AG04450 (cell line): ENCODE results near the gene TBPL2. TPM values are rescaled to one million over a fixed set of nuclear protein-coding genes. Genes with fewer than 3 reads are reported as not detected.
"Not testable (repeated sequence)": the region's sequence is repeated elsewhere in the genome, so short reads cannot be mapped to it uniquely, and the experiment has no call there.

Experiments
- CTCF ChIA-PET: fragments of 300-600, 350-600 bp; formaldehyde crosslinking; extraction: SDS; loops from one replicate; lab custom pipeline; 2022; ENCODE audit warnings: antibody characterized with exemption, inconsistent platforms; lab: Charles Lee
- POLR2A ChIA-PET: fragments of 350-600 bp; formaldehyde crosslinking; extraction: SDS; loops from one replicate; lab custom pipeline; 2021; ENCODE audit warnings: antibody characterized with exemption, inconsistent platforms; lab: Yijun Ruan, JAX
- DNase-seq: peaks from one replicate; pipeline ENCODE4 v3.0.0-alpha.2; 2011; ENCODE audit warnings: low read depth, low spot score
- H3K27ac ChIP-seq: one replicate; pipeline ENCODE4 v1.5.1; 2012; ENCODE audit warnings: low read depth, low read length, control low read depth
- H3K27me3 ChIP-seq: one replicate; pipeline ENCODE4 v1.6.0; 2012; ENCODE audit warnings: low read length; ENCODE audit not compliant: control insufficient read depth, insufficient read depth
- H3K4me3 ChIP-seq: 2 replicates; pipeline ENCODE4 v1.5.1; 2011; ENCODE audit warnings: mild to moderate bottlenecking, low read depth, low read length, control low read depth
- H3K9me3 ChIP-seq: 2 replicates; pipeline ENCODE4 v1.5.1; 2012; ENCODE audit warnings: low read length; ENCODE audit not compliant: control insufficient read depth, insufficient read depth
- polyA plus RNA-seq: library from polyadenylated mRNA; depleted of rRNA; stranded (reverse); fragments of >200 nt; gene quantifications from 2 replicates; pipeline ENCODE4 v1.2.3, GENCODE V29; 2011
- TF ChIP-seq, protein P1 (sequence below): IDR thresholded peaks from 2 replicates; pipeline ENCODE4 v1.5.1; 2011; ENCODE audit warnings: low read depth, low read length, control low read depth, inconsistent platforms

TBPL2 gene
- polyA plus RNA-seq, 1 experiment, result not detected

GRCh38 chr14:55473786-55474185 lies 33.4 kb upstream of the TBPL2 start:
- ChIA-PET POLR2A (no interaction called here), CTCF (interaction anchor here (1.0 kb wide), 1 partner anchor 1001 kb away, joined by 3 read pairs; no protein-coding TSS in a partner anchor)
- peaks cover 3% of the 10 kb centered on the region for H3K27me3 ChIP-seq

GRCh38 chr14:55470025-55470424 lies 29.6 kb upstream of the TBPL2 start:
- ChIA-PET POLR2A (no interaction called here), CTCF (no interaction called here)
- Histone ChIP-seq H3K9me3 (peaks cover 8% of the 10 kb centered on the region), H3K4me3 (no peak overlapping the region), H3K27ac (no peak overlapping the region), H3K27me3 (peaks cover 27% of the 10 kb centered on the region)
- no peak for DNase-seq
- TF ChIP-seq, protein P1, sequence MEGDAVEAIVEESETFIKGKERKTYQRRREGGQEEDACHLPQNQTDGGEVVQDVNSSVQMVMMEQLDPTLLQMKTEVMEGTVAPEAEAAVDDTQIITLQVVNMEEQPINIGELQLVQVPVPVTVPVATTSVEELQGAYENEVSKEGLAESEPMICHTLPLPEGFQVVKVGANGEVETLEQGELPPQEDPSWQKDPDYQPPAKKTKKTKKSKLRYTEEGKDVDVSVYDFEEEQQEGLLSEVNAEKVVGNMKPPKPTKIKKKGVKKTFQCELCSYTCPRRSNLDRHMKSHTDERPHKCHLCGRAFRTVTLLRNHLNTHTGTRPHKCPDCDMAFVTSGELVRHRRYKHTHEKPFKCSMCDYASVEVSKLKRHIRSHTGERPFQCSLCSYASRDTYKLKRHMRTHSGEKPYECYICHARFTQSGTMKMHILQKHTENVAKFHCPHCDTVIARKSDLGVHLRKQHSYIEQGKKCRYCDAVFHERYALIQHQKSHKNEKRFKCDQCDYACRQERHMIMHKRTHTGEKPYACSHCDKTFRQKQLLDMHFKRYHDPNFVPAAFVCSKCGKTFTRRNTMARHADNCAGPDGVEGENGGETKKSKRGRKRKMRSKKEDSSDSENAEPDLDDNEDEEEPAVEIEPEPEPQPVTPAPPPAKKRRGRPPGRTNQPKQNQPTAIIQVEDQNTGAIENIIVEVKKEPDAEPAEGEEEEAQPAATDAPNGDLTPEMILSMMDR, result no peak

More at GRCh38 chr14:55473786-55474185, 33.4 kb upstream of the TBPL2 start:
- no peak for DNase-seq
- TF ChIP-seq, protein P1, result no peak
- Histone ChIP-seq H3K27ac (no peak overlapping the region), H3K9me3 (no peaks in the 10 kb centered on the region), H3K4me3 (no peak overlapping the region)

DNA sequence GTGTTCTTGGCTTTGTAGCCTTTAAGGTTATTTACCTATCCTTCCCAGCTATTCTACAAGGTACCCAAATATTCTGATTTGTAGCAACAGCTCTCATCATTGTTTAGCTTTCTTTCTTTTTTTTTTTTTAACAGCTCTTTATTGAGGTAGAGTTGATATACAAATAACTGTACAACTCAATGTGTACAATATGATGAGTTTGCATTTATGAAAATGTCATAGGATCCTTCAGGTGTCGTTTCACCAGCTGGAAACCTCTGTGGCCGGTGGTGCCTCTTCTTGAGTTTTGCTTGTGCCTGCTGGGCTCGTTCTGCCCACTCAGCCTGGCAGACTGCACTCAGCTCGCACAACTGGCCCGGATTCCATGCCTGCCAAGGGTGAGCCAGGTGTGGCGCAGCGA lies 26.9 kb upstream of the TBPL2 start:
- Histone ChIP-seq H3K27me3 (peaks cover 27% of the 10 kb centered on the region), H3K4me3 (no peak overlapping the region), H3K27ac (no peak overlapping the region), H3K9me3 (peaks cover 8% of the 10 kb centered on the region)
- DNase-seq, result no peak
- TF ChIP-seq, protein P1, result no peak
- ChIA-PET CTCF (interaction anchor here (1.1 kb wide), 1 partner anchor 21 kb away, joined by 3 read pairs; no protein-coding TSS in a partner anchor), POLR2A (no interaction called here)

- TF ChIP-seq, protein P1, result no peak
- Histone ChIP-seq H3K27me3 (no peaks in the 10 kb centered on the region), H3K4me3 (no peak overlapping the region), H3K9me3 (no peaks in the 10 kb centered on the region), H3K27ac (no peak overlapping the region)
- no peak for DNase-seq
- POLR2A ChIA-PET, result no interaction called here
- CTCF ChIA-PET, result interaction anchor here (1.3 to 3.0 kb wide), 2 partner anchors 12 to 1032 kb away, joined by 4 to 22 read pairs; no protein-coding TSS in a partner anchor
Observed at GRCh38 chr14:55458800-55459515, 18.5 kb upstream of the TBPL2 start.

- no peak overlapping the region for H3K27ac ChIP-seq
- TF ChIP-seq, protein P1, result no peak
- CTCF ChIA-PET, result interaction anchor here (3.0 kb wide), 1 partner anchor 11 kb away, joined by 22 read pairs; no protein-coding TSS in a partner anchor
- no peaks in the 10 kb centered on the region for H3K27me3 ChIP-seq
- POLR2A ChIA-PET, result no interaction called here
- DNase-seq, result no peak
- no peak overlapping the region for H3K4me3 ChIP-seq
- no peaks in the 10 kb centered on the region for H3K9me3 ChIP-seq
Observed at GRCh38 chr14:55457496-55457895, 17.1 kb upstream of the TBPL2 start.

GRCh38 chr14:55456411-55456810 lies 16.0 kb upstream of the TBPL2 start:
- H3K9me3 ChIP-seq, H3K27ac ChIP-seq, DNase-seq, POLR2A ChIA-PET, H3K4me3 ChIP-seq, H3K27me3 ChIP-seq: not testable (repeated sequence)
- CTCF ChIA-PET, result interaction anchor here (3.0 kb wide), 1 partner anchor 10 kb away, joined by 22 read pairs; no protein-coding TSS in a partner anchor
